ENCODE data around the gene DTX3.
"Not testable (repeated sequence)": the region's sequence is repeated elsewhere in the genome, so short reads cannot be mapped to it uniquely, and the experiment has no call there.

DTX3 gene

GRCh38 chr12:57614948-57615500 is 10.4 kb downstream of the DTX3 start:
- intact Hi-C loops (cut with DNase I) = no loop called here
- DNase-seq = peak in 1 of 42 donors; percentile 12

GRCh38 chr12:57615637-57616036 is 11.0 kb downstream of the DTX3 start:
- peak in 1 of 42 donors; percentile 30 for DNase-seq
- intact Hi-C loops (cut with DNase I) = no loop called here

DNA sequence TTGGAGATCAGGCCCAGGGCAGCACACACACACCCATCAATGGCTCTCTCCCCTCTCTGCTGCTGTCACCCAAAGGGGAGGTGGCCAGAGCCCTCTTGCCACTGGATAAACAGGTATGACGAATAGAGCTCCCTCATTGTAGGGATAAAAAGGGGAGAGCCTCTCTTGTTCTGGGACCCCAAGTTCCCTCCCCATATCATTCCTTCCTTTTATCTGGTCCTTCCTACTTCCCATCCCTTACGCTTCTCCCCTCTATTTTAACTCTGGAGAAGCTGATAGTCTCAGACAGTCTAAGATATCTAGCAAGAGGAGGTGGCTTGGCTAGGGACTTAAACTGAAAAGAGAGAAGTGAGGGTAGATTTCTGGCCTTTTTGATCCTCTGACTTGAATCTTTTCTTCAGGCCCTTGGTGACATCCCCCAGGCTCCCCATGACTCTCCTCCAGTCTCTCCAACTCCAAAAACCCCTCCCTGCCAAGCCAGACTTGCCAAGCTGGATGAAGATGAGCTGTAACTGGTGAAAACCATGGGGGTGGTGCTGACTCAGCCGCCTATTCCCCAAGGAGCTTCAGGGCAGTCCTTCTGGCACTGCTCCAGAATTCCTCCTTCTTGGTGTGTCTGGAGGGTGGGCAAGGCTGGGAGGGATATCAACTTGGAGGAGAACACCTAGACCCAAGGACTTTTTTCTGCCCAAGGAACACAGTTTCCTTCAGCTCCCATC is 11.9 kb downstream of the DTX3 start:
- intact Hi-C loops (cut with DNase I) = no loop called here
- peak in 28 of 42 donors; percentile 40 to 90 (median 68) for DNase-seq

DNA sequence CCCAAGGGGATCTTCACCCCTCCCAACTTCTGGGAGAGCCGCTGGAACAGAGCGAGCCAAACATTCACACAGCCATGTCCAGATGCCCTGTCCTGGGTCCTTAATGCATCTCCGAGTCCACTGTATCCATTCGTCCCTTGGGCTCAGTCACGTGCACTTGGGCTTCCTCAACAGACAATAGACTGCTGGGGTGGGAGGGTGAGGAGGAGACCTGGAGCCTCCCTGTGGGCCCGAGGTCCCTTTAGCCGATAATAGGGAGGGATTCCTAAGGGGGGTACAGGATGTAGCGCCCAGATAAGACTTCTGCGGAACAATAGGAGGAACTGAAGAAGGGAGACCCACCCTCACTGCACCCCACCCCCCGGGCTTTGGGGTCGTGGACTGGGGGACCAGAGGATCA is 13.3 kb downstream of the DTX3 start:
- intact Hi-C loops (cut with DNase I) = no loop called here
- peak in 1 of 42 donors; percentile 16 for DNase-seq

- intact Hi-C loops (cut with DNase I); DNase-seq: not testable (repeated sequence)
These were observed 13.8 kb downstream of the DTX3 start for GRCh38 chr12:57618431-57618830.

GRCh38 chr12:57618966-57619433 is 14.4 kb downstream of the DTX3 start:
- intact Hi-C loops (cut with DNase I) = no loop called here
- DNase-seq = peak in 1 of 42 donors; percentile 20

- intact Hi-C loops (cut with DNase I) = loop anchor here (5.0 kb wide), 1 partner anchor 37 kb away; no protein-coding TSS in a partner anchor
- DNase-seq = no peak
These were observed 15.0 kb downstream of the DTX3 start for GRCh38 chr12:57619434-57620244.

- no peak for DNase-seq
- intact Hi-C loops (cut with DNase I) = loop anchor here (5.0 kb wide), 1 partner anchor 38 kb away; no protein-coding TSS in a partner anchor
These were observed 15.8 kb downstream of the DTX3 start for GRCh38 chr12:57620245-57620935.

DNA sequence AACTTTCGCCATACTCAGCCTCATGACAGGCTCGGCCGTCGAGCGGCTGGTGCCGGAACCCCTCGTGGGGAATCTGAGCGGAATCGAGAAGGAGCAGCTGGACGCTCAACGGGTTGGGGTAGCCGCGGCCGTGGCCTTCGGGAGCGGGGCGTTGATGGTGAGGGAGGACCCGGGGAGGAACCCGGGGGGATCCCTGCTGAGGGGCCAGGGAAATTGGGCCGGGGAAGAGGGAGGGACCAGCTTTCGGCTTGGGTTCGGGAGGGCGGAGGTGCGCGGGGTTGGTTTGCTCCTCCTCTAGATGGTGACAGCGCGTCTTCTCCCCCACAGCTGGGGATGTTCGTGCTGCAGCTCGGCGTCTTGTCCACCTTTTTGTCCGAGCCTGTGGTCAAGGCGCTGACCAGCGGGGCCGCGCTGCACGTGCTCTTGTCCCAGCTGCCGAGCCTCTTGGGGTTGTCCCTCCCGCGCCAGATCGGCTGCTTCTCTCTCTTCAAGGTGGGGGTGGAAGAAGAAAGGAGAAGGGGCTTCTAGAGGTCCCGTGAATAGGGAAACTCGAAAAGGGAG is 16.4 kb downstream of the DTX3 start:
- intact Hi-C loops (cut with DNase I) = loop anchor here (5.0 kb wide), 1 partner anchor 39 kb away; no protein-coding TSS in a partner anchor
- DNase-seq = peak in 3 of 42 donors; percentile 37 to 47 (median 42)

DNA sequence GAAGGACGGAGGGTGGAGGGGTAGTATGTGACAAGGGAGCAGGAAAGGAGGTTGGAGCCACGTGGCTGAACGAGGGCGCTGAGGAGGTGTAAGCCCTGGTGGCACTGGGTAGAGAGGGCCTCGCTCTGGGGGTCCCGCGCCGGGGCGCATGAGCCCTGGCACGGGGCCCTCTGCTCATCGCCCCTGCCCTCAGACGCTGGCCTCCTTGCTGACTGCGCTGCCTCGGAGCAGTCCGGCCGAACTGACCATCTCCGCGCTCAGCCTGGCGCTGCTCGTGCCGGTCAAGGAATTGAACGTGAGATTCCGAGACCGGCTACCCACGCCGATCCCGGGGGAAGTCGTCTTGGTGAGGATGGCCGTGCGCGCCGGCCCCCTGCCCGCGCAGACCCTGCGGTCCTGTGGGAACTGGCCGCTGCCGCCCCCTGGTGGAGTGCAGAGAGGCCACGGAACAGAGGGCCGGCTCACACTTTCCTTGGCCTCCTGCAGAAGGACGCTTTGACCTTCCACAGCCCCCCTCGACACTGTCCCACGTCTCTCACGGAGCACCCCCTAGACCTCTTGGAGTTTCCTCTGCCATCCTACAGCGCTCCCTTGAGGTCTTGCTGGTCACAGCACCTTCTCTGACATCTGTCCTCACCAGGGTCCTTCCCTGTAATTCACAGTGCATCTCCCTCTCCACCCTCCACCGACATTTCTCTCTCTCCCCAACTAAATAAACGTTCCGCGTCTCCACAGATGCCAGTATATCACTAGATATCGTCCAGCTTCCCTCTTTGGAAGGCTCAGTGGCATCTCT is 17.1 kb downstream of the DTX3 start:
- peak in 38 of 42 donors; percentile 34 to 86 (median 72) for DNase-seq
- intact Hi-C loops (cut with DNase I) = loop anchor here (5.0 kb wide), 1 partner anchor 39 kb away; no protein-coding TSS in a partner anchor

DNA sequence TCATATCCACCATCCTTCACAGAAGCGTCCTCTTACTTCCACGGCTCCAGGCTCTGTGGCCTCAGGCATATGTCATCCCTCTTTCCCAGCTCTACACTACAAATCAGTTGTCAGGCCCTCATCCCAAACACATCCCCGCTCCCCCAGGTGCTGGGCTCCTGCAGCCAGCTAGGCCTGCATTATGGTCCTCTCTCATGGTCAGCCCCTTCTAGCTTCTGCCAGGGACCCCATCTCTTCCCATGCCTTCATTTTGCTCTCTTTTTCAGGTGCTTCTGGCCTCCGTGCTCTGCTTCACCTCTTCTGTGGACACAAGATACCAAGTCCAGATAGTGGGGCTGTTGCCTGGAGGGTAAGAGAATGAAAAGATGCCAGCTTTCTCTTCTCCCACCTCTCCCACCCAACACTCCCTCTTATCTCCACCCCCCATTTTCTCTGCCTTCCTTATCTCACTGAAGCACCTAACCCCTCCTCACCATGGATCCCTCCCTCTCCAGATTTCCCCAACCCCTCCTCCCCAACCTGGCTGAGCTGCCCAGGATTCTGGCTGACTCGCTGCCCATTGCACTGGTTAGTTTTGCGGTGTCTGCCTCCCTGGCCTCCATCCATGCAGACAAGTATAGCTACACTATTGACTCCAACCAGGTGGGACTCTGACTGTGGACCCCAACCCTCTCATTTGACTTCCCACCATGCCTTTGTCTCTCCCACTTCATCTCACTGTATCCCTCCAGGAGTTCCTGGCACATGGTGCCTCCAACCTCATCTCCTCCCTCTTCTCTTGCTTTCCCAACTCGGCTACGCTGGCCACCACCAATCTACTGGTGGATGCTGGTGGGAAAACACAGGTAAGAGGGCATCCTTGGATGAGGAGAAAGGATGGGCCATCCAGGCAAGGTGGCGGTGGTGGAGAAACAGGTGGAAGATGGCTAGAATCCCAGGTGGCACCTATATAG is 17.9 kb downstream of the DTX3 start:
- intact Hi-C loops (cut with DNase I) = loop anchor here (5.0 kb wide), 1 partner anchor 40 kb away; no protein-coding TSS in a partner anchor
- DNase-seq = peak in 2 of 42 donors; percentile 12 to 21

- intact Hi-C loops (cut with DNase I) = loop anchor here (5.0 kb wide), 1 partner anchor 41 kb away; no protein-coding TSS in a partner anchor
These were observed 18.8 kb downstream of the DTX3 start for GRCh38 chr12:57623385-57623784.

GRCh38 chr12:57623811-57624390 is 19.3 kb downstream of the DTX3 start:
- intact Hi-C loops (cut with DNase I) = loop anchor here (5.0 kb wide), 1 partner anchor 42 kb away; no protein-coding TSS in a partner anchor
- DNase-seq = peak in 1 of 42 donors; percentile 23

More at GRCh38 chr12:57623385-57623784, 18.8 kb downstream of the DTX3 start:
- DNase-seq = no peak

- intact Hi-C loops (cut with DNase I) = loop anchor here (5.0 kb wide), 1 partner anchor 42 kb away; no protein-coding TSS in a partner anchor
- peak in 2 of 42 donors; percentile 24 to 32 for DNase-seq
These were observed 20.0 kb downstream of the DTX3 start for GRCh38 chr12:57624441-57625220.

All from head of caudate nucleus (tissue), 42 donors.